SK-N-SH treated with all-trans-retinoic acid at 6 μM for 48 hours (cell line): Measurements from ENCODE around the gene KANSL1L.
A peak's percentile ranks its signal among the peaks of the same experiment; 100 is the strongest.

Experiments
- ATAC-seq: fragments of 200-7000 bp; cut with Tn5 transposase; 3 replicates; pipeline ENCODE4 v1.9.1; 2020; ENCODE audit warnings: mild to moderate bottlenecking, moderate library complexity
- ARNTL ChIP-seq: fragments of 450-650 bp; formaldehyde crosslinking; IDR thresholded peaks from 2 replicates; pipeline ENCODE4 v1.5.0; 2020; ENCODE audit warnings: low read depth, mild to moderate bottlenecking, moderate library complexity, borderline replicate concordance
- CREB5 ChIP-seq: fragments of 250-450 bp; sonication (Bioruptor Pico); IDR thresholded peaks from 2 replicates; pipeline ENCODE4 v1.5.1; 2020; ENCODE audit warnings: low read depth, mild to moderate bottlenecking, moderate library complexity
- CSRNP3 ChIP-seq: fragments of 250-450 bp; sonication (Bioruptor Pico); IDR thresholded peaks from 2 replicates; pipeline ENCODE4 v1.5.1; 2021; ENCODE audit warnings: mild to moderate bottlenecking, moderate library complexity
- ESRRG ChIP-seq: fragments of 250-450 bp; sonication (Bioruptor Pico); IDR thresholded peaks from 2 replicates; pipeline ENCODE4 v1.6.1; 2021; ENCODE audit warnings: mild to moderate bottlenecking
- GLIS3 ChIP-seq: fragments of 250-450 bp; sonication (Bioruptor Pico); IDR thresholded peaks from 2 replicates; pipeline ENCODE4 v1.5.0; 2020; ENCODE audit warnings: mild to moderate bottlenecking, moderate library complexity
- OSR1 ChIP-seq: fragments of 250-450 bp; sonication (Bioruptor Pico); IDR thresholded peaks from 2 replicates; pipeline ENCODE4 v1.8.0; 2022; ENCODE audit warnings: moderate library complexity, mild to moderate bottlenecking, inconsistent platforms
- POU6F1 ChIP-seq: fragments of 250-450 bp; sonication (Bioruptor Pico); IDR thresholded peaks from 2 replicates; pipeline ENCODE4 v1.8.0; 2021; ENCODE audit warnings: low read depth, mild to moderate bottlenecking, moderate library complexity, borderline replicate concordance
- PPARA ChIP-seq: fragments of 250-450 bp; sonication (Bioruptor Pico); IDR thresholded peaks from 2 replicates; pipeline ENCODE4 v1.5.0; 2020; ENCODE audit warnings: mild to moderate bottlenecking, borderline replicate concordance
- RARB ChIP-seq: fragments of 250-450 bp; sonication (Bioruptor Pico); IDR thresholded peaks from 2 replicates; pipeline ENCODE4 v1.8.0; 2021; ENCODE audit warnings: mild to moderate bottlenecking, moderate library complexity
- SNAI2 ChIP-seq: fragments of 250-450 bp; sonication (Bioruptor Pico); IDR thresholded peaks from 2 replicates; pipeline ENCODE4 v1.5.0; 2020; ENCODE audit warnings: mild to moderate bottlenecking, moderate library complexity
- TCF4 ChIP-seq: fragments of 250-450 bp; sonication (Bioruptor Pico); IDR thresholded peaks from 2 replicates; pipeline ENCODE4 v1.8.0; 2021; ENCODE audit warnings: mild to moderate bottlenecking, moderate library complexity, borderline replicate concordance
- TSHZ2 ChIP-seq: fragments of 250-450 bp; sonication (Bioruptor Pico); IDR thresholded peaks from 2 replicates; pipeline ENCODE4 v1.5.0; 2020; ENCODE audit warnings: mild to moderate bottlenecking, moderate library complexity
- ZC3H10 ChIP-seq: fragments of 250-450 bp; sonication (Bioruptor Pico); IDR thresholded peaks from 2 replicates; pipeline ENCODE4 v1.5.1; 2021; ENCODE audit warnings: mild to moderate bottlenecking, moderate library complexity
- ZFP3 ChIP-seq: fragments of 250-450 bp; sonication (Bioruptor Pico); IDR thresholded peaks from 2 replicates; pipeline ENCODE4 v1.5.0; 2020; ENCODE audit warnings: mild to moderate bottlenecking, moderate library complexity
- ZFP30 ChIP-seq: fragments of 450-650 bp; formaldehyde crosslinking; IDR thresholded peaks from 2 replicates; pipeline ENCODE4 v1.5.0; 2022; ENCODE audit warnings: mild to moderate bottlenecking, moderate library complexity
- ZNF565 ChIP-seq: fragments of 450-650 bp; formaldehyde crosslinking; conservative IDR thresholded peaks from 2 replicates; pipeline ENCODE4 v1.5.0; 2020; ENCODE audit warnings: low read depth, mild to moderate bottlenecking, moderate library complexity
- ZNF70 ChIP-seq: fragments of 450-650 bp; formaldehyde crosslinking; IDR thresholded peaks from 2 replicates; pipeline ENCODE4 v1.5.0; 2020; ENCODE audit warnings: mild to moderate bottlenecking, moderate library complexity
- TF ChIP-seq, protein P1 (sequence below): fragments of 250-450 bp; sonication (Bioruptor Pico); IDR thresholded peaks from 2 replicates; pipeline ENCODE4 v1.8.0; 2020; ENCODE audit warnings: mild to moderate bottlenecking, moderate library complexity, borderline replicate concordance

Gene KANSL1L

GRCh38 chr2:210035679-210036078 is 135.5 kb downstream of the KANSL1L start:
- no peak for ATAC-seq
- TF ChIP-seq TCF4 (CRISPR knock-in tag) (no peak), ZNF70 (CRISPR knock-in tag) (no peak), CREB5 (CRISPR knock-in tag) (no peak), OSR1 (CRISPR knock-in tag) (no peak), ZNF565 (CRISPR knock-in tag) (no peak), ZFP3 (CRISPR knock-in tag) (no peak), PPARA (CRISPR knock-in tag) (no peak), ZFP30 (no peak), TSHZ2 (CRISPR knock-in tag) (no peak), RARB (CRISPR knock-in tag) (no peak), ARNTL (CRISPR knock-in tag) (no peak), CSRNP3 (CRISPR knock-in tag) (no peak)
- TF ChIP-seq, protein P1, sequence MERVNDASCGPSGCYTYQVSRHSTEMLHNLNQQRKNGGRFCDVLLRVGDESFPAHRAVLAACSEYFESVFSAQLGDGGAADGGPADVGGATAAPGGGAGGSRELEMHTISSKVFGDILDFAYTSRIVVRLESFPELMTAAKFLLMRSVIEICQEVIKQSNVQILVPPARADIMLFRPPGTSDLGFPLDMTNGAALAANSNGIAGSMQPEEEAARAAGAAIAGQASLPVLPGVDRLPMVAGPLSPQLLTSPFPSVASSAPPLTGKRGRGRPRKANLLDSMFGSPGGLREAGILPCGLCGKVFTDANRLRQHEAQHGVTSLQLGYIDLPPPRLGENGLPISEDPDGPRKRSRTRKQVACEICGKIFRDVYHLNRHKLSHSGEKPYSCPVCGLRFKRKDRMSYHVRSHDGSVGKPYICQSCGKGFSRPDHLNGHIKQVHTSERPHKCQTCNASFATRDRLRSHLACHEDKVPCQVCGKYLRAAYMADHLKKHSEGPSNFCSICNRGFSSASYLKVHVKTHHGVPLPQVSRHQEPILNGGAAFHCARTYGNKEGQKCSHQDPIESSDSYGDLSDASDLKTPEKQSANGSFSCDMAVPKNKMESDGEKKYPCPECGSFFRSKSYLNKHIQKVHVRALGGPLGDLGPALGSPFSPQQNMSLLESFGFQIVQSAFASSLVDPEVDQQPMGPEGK (CRISPR knock-in tag), result no peak

GRCh38 chr2:210034087-210034683 is 137.0 kb downstream of the KANSL1L start:
- peak; percentile 28; the same call in 2 of the 3 replicates for ATAC-seq
- TF ChIP-seq CSRNP3 (CRISPR knock-in tag) (no peak), RARB (CRISPR knock-in tag) (no peak), ZFP30 (no peak), SNAI2 (CRISPR knock-in tag) (no peak), ZC3H10 (CRISPR knock-in tag) (no peak), GLIS3 (CRISPR knock-in tag) (no peak), ZFP3 (CRISPR knock-in tag) (no peak), PPARA (CRISPR knock-in tag) (no peak), OSR1 (CRISPR knock-in tag) (no peak), ESRRG (no peak), POU6F1 (CRISPR knock-in tag) (no peak), ZNF70 (CRISPR knock-in tag) (no peak), TSHZ2 (CRISPR knock-in tag) (no peak)
- TF ChIP-seq, protein P1 (CRISPR knock-in tag), result no peak
